Measurements from ENCODE around the gene ASTN2. TPM values are rescaled to one million over a fixed set of nuclear protein-coding genes. Genes with fewer than 3 reads are reported as not detected.

Gene ASTN2
- polyA plus RNA-seq, 4 donors = 13.7 to 15.5 (median 14.5) TPM

DNA sequence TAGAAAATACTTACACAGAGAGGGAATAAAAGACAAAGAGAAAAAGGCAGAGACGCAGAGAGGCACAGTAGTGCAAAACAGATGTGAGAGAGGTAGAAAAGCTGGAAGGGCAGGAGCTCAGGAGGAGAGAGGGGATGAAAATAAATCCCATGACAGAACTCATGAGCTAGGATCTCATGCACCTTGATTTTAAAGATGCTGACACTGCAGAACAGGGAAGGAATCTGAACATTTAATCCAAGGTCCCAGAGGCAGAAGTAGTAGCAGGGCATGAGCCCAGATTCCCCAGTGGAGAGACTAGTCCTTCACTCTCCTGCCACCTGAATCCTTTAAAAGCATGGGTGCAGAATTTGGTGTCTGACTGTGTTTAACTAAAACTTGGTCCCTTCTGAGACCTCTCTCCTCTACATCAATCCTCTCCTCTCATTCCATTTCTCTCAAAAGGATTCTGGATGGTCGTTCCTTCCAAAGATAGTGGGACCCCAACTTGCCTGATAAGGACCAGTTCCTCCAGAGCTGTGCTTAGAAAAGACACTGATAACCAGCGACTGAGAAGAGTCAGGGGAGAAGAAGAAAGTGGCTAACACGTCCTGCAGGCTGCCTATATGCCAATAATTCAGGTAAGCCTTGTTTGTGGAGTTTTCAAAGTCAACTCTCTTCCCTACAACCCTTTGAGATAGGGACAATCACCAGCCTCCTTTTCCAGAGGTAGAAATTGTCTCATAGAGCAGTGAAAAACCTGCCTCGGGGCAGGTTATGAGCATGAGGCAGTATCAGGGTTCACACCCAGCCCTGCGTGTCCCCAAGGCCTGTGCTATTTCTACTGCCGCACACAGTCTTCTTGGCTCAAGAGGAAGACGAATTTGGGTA is 931.0 kb downstream of the ASTN2 start:
- no peak for DNase-seq (ENCODE audit: low read depth in 4 of 4, low spot score in 2 of 4)

DNA sequence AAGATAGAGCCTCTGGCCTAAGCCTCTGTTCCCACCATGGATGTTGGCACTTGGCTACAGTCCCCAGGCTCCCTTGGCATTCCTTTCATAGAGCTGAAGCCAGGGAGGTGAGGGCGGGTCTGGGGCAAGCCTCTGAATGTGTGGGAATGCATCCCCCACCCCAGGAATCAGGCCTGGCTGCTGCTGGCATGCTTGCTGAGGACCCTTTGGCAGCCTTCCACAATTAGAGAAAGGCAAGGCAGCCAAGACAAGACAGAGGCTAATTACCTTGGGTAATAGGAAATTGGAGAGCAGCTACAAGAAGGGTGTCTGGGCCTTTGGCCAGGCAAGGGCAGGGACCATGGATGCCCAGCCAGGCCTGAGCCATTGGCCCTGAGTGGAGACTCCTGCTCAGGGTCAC is 932.1 kb downstream of the ASTN2 start:
- no peak for DNase-seq (ENCODE audit: low read depth in 4 of 4, low spot score in 2 of 4)

DNA sequence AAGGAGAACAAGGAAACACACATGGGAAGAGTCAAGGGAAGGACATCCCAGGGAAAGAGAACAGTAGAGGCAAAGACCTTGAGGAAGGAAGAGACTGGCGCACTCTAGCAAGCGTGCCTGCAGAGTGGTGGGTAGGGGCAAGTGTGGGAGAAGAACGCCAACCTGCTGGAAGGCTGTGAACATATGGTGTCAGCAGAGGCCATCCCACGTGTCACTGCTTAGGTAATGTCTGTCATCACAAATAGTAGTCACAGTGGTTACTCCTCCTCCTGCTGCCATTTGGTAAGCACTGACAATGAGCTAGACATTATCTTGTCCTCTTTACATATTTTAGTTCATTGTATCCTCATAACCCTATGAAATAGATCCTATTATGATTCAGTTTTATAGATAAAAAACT is 934.2 kb downstream of the ASTN2 start:
- DNase-seq (ENCODE audit: low read depth in 4 of 4, low spot score in 2 of 4) = no peak

DNA sequence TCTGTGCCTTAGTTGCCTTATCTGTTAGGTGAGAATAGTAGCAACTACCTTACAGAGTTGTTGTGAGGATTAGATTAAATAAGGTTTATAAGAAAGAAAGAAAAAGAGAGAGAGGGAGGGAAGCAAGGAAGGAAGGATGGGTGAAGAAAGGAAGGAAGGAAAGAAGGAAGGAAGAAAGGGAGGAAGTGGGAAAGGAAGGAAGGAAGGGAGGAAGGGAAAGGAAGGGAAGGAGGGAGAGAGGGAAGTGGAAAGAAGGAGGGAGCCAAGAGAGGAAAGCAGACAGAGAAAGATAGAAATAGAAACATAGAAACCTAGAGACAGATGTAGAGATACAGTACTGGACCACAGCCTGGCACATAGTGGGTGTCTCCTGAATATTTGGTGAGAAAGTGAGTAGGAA is 934.9 kb downstream of the ASTN2 start:
- DNase-seq (ENCODE audit: low read depth in 4 of 4, low spot score in 2 of 4) = no peak

DNA sequence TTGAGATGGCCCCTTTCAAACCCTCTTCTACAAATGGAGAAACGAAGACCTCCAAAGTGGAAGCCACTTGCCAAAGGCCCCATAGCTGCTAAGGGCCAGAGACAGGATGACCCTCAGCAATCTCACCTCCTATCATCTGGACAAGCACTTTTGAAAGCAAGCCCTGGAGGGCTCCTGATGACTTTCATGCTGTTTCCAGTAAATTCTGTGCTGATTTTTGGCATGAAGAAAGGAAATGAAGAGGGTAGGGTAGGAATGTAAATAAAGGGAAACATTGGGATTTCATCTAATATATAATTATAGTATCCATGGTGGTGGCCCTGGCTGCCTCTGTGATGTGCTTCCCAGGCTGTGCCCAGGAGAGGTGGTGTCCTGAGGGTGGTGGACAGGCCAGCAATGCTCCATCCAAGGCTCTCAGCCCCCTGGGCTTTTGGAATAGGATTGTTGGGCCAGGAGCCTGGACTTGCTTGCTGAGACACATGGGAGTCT is 935.8 kb downstream of the ASTN2 start:
- DNase-seq (ENCODE audit: low read depth in 4 of 4, low spot score in 2 of 4) = no peak

DNA sequence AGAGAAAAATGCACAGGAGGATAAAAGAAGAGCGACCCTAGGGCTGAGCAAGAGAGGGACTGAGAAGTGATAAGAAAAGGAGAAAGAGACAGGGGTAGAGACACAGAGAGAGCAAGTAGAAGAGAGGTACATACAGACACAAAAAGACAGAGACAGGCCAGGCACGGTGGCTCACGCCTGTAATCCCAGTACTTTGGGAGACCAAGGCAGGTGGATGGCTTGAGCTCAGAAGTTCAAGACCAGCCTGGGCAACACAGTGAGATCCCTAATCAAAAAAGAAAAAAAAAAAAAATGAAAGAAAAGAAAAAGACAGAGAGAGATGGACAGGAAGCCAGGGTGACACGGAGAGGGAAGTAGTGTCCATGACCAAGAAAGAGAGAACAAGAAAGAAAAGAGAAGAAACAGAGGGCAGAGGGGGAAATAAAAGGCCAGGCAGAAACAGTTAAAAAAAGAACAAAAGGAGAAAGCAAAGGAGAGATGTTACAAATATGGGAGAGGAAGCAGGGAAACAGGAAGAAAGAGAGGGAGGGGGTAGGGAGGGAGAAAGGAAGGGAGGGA is 937.2 kb downstream of the ASTN2 start:
- DNase-seq (ENCODE audit: low read depth in 4 of 4, low spot score in 2 of 4) = no peak

DNA sequence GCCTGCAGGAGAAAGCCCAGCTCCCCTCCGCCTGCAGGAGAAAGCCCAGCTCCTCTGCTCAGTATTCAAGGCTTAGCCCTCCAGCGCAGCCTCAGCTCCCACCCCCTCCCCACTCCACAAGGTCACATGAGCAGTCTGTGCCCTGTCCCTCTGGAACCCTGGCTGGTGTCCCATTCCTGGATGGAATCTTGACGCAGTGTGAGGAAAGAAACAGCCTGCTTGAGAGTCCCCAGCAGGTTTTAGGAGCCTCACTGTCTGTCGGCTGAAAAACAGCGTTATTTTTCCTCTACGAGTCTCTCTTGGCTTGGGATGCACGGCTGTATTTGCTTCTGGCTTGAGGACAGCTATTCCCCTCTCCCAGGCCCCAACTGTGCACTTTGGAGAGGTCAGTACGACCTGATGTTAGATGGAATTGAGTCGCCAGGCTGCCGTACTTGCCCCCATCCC is 937.9 kb downstream of the ASTN2 start:
- DNase-seq (ENCODE audit: low read depth in 4 of 4, low spot score in 2 of 4) = peak in 2 of 4 donors; percentile 47 to 53

DNA sequence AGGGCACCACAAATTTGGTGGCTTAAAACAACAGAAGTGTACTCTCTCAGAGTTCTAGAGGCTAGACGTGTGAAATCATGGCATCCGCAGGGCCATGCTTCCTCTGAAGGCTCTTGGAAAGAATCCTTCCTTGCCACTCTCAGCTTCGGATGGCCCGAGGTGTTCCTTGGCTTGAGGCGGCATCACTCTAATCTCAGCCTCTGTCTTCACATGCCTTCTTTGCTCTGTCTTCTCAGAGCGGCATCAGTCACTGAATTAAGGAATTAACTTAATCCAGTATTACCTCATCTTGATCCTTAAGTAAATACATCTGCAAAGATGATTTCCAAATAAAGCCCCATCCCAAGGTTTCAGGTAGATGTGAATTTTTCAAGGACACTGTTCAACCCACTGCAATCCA is 938.9 kb downstream of the ASTN2 start:
- DNase-seq (ENCODE audit: low read depth in 4 of 4, low spot score in 2 of 4) = no peak

DNA sequence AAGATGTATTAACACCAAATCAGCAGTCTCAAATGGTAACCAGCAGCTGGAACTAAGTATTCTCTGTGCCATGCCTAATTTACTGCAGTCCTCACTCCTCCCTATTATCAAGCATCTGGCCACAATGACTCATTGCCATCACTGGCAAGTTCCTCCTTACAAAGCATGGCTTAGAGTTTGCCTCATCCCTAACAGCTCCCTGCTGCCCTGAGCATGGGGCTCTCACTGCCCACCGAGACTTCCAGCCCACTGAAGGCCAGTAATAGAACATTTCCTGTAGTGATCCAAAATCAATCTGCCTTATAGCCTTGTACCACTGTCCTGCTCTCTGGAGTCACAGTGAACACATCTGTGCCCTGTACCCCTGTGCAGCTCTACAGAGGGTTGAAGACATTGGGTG is 939.7 kb downstream of the ASTN2 start:
- no peak for DNase-seq (ENCODE audit: low read depth in 4 of 4, low spot score in 2 of 4)

DNA sequence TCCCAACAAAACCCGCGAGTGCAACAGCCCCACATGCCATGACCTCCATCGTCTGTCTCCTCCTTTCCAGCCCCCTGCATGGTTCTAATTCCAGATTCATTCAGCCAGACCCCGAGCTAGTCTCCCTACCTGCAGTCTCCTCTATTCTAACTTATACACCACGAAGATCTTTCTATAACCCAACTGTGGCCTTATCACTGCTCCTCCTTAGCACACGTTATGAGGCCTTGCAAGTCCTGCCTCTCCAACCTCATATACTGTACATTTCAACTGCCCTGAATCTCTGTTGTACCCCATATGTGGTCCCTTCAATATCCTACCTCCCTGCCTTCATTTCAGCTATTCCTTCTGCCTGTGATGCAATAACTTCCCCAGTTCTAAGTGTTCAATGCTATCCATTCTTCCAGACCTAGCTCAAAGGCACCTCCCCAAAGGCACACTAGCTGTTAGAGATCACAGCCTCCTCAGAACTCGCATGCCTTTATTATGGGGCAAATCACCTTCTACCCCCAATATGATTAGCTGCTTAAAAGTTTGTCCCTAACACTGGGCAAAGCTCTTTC is 942.8 kb downstream of the ASTN2 start:
- no peak for DNase-seq (ENCODE audit: low read depth in 4 of 4, low spot score in 2 of 4)

DNA sequence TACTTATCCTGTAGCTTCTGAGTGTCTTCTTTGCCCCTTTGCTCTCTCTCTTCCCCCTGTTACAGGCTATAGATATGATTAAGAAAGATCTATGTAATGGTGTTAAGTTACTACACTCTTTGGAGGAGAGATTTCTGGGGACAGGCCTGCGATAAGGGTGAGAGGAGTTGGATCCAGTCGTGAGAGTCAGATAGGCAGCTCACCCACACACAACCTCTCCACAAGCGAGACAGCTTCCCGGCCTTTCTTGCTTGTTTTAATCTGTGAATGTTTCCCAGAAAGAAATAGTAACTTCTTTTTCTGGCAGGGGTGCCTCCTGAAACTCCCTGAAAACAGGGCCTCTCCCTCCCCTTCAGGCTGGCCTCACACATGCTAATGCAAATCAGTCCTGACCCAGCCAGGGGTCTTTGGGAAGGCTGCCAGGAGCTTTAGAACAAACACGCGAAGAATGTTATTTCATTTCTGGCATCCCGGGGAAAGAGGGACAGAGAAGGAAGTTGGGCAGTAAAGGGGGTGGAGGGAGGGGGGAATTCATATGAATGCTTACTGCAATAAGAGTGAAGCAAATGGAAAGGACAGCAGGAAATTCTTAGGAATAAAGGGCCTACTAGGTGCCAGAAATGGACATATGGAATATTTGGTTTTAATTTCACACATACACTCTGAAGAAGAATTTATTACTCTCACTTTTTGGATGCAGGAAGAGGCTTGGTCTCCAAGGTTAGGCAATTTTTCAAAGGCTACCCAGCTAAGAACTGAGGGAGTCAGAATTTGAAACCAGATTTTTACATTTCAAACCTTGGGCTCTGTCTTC is 943.6 kb downstream of the ASTN2 start:
- peak; percentile 72 to 91 (median 83) for DNase-seq (ENCODE audit: low read depth in 4 of 4, low spot score in 2 of 4)

DNA sequence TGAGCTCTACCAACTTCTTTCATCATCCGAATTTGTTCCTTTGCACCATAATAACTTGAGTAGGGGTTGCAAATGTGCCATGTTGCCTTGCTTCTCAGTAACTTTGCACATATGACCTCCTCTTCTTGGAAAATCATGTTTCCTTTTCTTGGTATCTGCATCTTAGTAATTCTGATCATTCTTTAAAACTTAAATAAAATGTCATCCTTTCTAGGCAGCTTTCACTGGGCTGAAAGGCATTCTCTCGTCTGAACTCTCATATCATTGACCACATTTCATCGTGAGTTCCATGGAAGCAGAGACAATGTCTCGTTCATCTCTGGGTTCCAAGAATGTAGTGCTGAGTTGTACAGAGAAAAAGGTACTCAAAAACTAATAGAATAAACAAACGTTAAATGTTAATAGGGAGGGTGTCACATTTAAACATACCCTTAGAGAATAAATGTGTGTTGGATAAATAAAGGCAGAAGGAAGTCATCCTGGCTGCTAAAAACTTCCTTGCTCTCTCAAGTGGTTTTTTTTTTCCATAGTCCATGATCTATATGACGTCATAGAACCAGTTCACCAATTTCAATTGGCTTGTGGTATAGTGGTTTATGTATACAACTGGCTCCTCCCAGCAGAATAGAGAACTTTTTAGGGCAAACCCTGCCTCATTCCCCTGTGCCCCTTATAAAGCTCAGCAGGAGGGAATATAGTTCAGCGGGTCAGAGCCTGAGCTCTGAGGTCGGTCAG is 945.9 kb downstream of the ASTN2 start:
- DNase-seq (ENCODE audit: low read depth in 4 of 4, low spot score in 2 of 4) = no peak

DNA sequence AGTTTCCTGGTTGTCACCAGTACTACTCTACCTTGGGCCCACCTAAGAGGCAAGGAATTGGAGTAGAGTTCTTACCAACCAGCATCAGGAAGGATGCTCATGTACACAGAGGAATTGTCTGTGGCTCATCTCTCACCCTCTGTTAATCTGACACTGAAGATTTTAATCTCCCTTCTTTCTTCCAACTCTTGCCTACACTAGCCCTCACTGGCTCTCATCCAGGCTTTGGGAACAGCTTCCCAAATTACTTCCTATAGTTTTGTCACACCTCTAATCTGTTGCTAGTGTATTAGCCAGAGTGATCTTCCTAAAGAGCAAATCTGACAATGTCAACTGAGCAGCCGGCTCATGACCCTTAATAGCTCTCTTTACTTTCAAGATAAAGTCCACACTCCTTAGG is 946.5 kb downstream of the ASTN2 start:
- no peak for DNase-seq (ENCODE audit: low read depth in 4 of 4, low spot score in 2 of 4)

DNA sequence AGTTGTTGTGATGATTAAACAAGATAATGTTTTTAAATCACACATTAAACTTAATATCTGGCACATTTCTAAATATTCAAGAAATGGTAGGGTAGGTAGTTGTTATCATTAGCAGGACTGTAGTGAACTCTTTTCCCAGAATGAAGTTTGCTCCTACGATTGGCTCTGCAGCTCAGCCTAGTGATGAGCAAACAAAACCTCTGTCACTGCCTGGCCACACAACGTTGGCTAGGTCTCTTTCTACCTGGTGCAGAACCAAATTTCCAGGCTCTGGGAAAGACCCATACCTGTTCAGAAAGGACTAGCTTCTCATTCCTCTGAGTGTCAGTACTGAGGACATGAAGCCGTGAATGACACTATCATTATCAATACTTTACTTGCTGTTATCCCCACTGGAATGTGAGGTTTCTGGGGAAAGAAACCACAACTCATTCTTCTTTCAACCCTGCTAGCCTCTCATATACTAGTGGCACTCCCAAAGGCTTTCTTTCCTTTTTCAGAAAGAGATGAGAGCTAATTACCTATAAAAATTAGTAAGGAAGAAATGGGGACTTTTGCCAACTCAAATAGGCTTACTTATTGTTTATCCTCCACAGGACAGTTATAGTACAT is 947.0 kb downstream of the ASTN2 start:
- DNase-seq (ENCODE audit: low read depth in 4 of 4, low spot score in 2 of 4) = no peak

DNA sequence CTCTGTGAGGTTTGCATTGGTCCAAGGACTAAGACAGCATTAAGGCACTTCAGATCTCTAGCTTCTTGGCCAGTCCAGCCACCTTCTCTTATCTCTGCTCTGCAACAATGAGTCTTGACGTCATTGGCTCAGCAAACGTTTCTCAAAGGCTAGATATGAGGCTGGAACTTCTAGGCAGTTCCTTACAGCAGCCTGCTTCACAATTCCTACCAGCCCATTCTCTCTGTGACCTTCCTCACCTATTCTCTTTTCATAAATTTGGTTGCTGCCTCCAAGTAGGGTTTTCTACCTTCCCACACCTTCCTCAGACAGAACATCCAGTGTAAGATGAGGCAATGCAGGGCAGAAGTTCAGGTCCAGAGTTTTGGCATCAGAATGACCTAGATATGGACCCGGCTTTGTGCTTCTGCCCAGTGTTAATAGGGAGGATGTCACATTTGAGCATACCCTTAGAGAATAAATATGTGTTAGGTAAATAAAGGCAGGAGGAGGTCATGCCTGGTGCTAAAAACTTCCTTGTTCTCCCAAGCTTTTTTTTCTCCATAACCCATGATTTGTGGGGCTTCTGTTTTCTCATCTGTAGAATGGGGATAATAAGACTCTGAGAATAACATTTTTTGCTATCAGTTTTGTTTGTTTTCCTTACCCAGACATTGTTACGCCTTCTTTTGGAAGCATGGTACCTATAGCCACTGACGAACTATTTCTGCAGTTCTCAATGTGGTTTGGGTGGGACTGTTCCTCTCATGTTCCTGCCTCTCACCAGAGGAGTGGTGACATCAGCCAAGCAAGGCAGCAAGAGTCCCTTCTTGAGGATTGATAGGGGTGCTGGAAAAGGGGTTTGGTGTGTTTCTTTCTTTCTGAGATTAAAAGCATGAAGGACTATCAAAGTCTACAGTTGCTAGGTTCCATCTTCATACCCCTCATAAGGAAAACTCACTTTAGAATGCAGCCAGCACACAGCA is 948.3 kb downstream of the ASTN2 start:
- DNase-seq (ENCODE audit: low read depth in 4 of 4, low spot score in 2 of 4) = no peak

DNA sequence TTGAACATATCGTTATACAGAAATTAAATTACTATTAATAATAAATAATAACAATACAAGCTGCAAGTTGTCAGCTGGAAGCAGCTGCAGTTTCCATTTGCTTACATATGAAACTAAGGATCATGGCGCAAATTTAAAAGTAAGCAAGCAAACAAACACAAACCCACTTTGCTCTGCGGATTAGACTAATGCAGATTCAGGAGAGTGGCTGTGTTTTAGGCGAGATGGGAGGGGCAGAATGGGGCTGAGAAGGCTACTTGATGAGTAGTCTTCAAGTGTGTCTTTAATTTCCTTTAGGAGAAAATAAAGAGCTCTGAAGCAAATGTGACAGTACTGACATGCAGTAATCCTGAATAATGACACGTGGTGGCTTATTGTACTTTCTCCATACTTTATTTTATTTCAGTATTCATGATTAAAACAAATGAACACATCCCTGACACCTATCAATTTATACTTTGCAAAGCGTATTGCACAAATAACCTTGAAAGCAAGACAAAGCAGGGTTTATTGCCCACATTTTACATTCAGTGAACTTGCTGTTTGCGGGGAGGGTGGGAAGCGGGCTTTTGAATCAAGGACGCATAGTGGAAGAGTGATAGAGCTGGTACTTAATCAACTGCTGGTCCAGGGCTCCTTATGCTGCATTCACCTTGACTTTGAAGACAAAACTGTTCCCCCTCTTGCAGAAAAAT is 949.1 kb downstream of the ASTN2 start:
- DNase-seq (ENCODE audit: low read depth in 4 of 4, low spot score in 2 of 4) = no peak

DNA sequence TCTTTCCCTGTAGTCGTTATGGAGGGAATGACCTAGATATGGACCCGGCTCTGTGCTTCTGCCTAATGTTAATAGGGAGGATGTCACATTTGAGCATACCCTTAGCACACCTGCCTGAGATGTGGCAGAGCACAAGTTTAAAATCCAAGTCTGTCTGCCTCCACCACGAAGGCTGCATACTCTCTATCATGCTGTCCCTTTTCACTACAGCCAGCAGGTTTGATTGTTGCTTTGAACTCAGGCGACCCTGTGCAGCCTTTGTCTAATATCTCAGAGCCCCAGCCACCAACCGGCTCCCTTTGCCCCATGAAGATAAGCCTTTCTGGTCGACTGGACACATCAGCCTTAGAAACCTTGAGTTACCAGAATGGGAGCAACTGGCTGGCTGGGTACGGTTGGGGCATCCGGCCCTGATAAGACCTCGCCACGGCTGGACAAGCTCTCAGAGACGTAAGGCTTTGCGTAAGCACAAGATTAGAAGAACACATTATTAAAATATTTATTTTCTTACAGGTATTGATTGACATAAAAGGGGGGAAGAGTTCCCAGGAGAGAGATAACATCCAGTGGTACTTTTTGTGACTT is 949.8 kb downstream of the ASTN2 start:
- DNase-seq (ENCODE audit: low read depth in 4 of 4, low spot score in 2 of 4) = no peak

DNA sequence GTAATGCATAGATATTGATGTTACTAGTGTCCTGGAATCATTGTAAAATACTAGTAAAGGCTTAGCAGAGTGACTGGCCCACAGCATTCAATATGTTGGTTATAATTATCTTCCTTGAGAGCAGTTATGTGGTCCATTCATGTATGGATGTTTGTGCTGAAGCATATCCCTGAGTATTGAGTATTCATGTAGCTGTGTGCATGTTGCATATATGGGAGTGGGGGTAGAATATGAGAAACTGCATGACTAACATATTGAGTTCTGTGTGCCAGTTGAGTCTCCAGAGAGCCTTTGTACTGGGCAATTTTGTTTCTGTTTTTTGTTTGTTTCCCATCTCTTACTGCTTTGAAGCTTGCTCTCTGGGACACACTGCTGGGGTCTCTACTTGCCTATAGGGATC is 950.4 kb downstream of the ASTN2 start:
- no peak for DNase-seq (ENCODE audit: low read depth in 4 of 4, low spot score in 2 of 4)
